GM12878 (cell line): ENCODE measurements around the gene NHLRC4.

ENCODE experiments used
- CTCF ChIP-seq, 3 experiments: IDR thresholded peaks in 2 of 3; conservative IDR thresholded peaks in 1 of 3; 2 replicates each; pipeline ENCODE4 v1.5.1; 2011; ENCODE audit warnings: low read depth in 3 of 3, low read length in 3 of 3, mild to moderate bottlenecking in 3 of 3, control low read depth in 2 of 3, moderate library complexity in 2 of 3, inconsistent platforms in 1 of 3, mixed read lengths in 1 of 3; ENCODE audit not compliant: control insufficient read depth in 2 of 3, insufficient read depth in 1 of 3; ENCODE audit errors: extremely low read depth in 1 of 3
- HDAC6 ChIP-seq: fragments of 200-600 bp; sonication (generic); IDR thresholded peaks from one replicate; pipeline ENCODE4 v1.8.0; 2017; ENCODE audit warnings: antibody characterized with exemption; ENCODE audit not compliant: unreplicated experiment
- SUZ12 ChIP-seq: fragments of 200-600 bp; sonication (generic); IDR thresholded peaks from one replicate; pipeline ENCODE4 v1.6.1; 2018; ENCODE audit warnings: antibody characterized with exemption, mild to moderate bottlenecking; ENCODE audit not compliant: unreplicated experiment
- USF2 ChIP-seq: IDR thresholded peaks from 2 replicates; pipeline ENCODE4 v1.6.1; 2011; ENCODE audit warnings: low read depth, low read length, improper control_type of control experiment, borderline replicate concordance
- TF ChIP-seq, protein P1 (sequence below): IDR thresholded peaks from 2 replicates; pipeline ENCODE4 v1.6.1; 2011; ENCODE audit warnings: low read depth, mild to moderate bottlenecking, low read length, moderate library complexity, borderline replicate concordance; ENCODE audit errors: extremely low read depth
- TF ChIP-seq, protein P2 (sequence below): fragments of 450-650 bp; IDR thresholded peaks from 2 replicates; pipeline ENCODE4 v1.6.1; 2017; ENCODE audit warnings: mild to moderate bottlenecking, moderate library complexity

GRCh38 chr16:560204-560700 lies 6.6 kb upstream of the NHLRC4 start, which contains the start of gene PRR35:
- TF ChIP-seq, protein P1, sequence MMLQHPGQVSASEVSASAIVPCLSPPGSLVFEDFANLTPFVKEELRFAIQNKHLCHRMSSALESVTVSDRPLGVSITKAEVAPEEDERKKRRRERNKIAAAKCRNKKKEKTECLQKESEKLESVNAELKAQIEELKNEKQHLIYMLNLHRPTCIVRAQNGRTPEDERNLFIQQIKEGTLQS, result no peak
- TF ChIP-seq SUZ12 (peak; percentile 54), CTCF (IDR thresholded peaks at IDR 0.05 in 2 of 3, conservative IDR thresholded peaks at IDR 0.05 in 1 of 3; ENCODE audit: control insufficient read depth in 2 of 3, extremely low read depth in 1 of 3, insufficient read depth in 1 of 3, low read depth in 3 of 3, low read length in 3 of 3) (no peak), HDAC6 (no peak), USF2 (no peak)
- TF ChIP-seq, protein P2, sequence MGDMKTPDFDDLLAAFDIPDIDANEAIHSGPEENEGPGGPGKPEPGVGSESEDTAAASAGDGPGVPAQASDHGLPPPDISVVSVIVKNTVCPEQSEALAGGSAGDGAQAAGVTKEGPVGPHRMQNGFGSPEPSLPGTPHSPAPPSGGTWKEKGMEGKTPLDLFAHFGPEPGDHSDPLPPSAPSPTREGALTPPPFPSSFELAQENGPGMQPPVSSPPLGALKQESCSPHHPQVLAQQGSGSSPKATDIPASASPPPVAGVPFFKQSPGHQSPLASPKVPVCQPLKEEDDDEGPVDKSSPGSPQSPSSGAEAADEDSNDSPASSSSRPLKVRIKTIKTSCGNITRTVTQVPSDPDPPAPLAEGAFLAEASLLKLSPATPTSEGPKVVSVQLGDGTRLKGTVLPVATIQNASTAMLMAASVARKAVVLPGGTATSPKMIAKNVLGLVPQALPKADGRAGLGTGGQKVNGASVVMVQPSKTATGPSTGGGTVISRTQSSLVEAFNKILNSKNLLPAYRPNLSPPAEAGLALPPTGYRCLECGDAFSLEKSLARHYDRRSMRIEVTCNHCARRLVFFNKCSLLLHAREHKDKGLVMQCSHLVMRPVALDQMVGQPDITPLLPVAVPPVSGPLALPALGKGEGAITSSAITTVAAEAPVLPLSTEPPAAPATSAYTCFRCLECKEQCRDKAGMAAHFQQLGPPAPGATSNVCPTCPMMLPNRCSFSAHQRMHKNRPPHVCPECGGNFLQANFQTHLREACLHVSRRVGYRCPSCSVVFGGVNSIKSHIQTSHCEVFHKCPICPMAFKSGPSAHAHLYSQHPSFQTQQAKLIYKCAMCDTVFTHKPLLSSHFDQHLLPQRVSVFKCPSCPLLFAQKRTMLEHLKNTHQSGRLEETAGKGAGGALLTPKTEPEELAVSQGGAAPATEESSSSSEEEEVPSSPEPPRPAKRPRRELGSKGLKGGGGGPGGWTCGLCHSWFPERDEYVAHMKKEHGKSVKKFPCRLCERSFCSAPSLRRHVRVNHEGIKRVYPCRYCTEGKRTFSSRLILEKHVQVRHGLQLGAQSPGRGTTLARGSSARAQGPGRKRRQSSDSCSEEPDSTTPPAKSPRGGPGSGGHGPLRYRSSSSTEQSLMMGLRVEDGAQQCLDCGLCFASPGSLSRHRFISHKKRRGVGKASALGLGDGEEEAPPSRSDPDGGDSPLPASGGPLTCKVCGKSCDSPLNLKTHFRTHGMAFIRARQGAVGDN, result no peak
